GM19395 (cell line): ENCODE results near the gene IGSF21.

ENCODE experiments used
- ATAC-seq: cut with Tn5 transposase; IDR thresholded peaks from one replicate; pipeline ENCODE4 v1.9.1; 2021; ENCODE audit warnings: mild to moderate bottlenecking, moderate library complexity; ENCODE audit not compliant: unreplicated experiment

IGSF21 gene

DNA sequence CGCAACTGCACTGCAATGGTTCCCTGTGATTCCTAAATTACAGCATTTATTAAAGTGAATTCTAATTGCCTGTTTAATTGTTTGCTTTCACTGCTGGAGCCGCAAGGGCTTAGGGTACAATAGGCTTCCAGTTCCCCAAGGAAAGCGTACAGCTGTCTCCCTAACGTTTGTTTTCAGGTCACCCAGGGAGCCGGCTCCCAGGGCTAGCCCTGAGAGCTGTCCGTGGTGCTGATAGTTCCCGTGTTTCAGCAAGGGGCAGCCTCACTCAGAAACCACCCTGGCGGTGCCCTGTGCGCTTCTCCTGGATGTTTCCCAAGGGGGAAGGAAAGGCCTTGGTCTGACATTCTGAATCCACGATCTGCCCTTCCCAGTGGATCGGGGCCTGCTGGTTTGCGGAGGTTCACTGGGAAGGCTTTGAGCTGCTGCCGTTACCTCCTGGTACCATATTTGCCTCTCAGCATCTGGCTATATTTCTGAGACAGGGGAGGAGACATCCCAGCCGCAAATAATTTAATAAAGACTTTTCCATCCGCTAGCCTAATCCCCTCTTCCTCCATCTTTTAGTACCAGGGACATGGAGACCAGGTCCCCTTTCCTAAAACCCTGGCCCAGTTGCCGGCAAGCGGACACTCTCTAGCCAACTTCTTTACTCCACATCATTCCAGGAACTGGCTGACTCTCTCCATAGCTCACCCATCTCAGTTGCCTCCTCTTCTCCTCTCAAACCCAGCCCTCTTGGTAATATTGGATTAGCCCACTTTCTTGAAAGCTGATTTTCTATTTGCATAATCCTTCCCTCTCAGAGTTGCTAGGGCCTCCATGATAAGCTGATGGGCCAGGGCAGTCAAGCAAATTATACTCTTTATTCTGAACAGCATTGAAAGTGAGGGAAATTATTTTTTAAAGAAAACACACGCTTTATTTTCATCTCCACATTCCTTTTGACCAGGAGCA, 149.0 kb downstream of the IGSF21 start:
- ATAC-seq, result no peak

DNA sequence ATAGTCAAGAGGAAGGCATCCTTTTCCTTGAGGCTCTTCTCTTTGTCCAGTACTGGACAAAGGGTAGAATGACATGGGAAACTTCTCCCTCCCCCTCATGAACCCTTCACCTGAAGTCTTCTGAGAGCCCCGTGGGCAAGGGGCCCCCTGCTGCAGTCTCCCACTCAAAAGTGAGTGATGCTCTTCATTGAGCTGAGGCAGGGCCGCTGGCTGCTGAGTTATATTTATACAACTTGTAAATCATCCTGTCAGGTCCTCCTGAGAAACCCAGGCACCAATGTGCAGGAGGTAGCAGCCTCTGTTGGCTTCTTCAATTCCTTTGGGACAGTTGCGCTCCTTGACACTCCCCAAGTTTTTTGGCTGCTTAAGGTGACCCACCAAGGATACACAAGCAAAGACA, 150.2 kb downstream of the IGSF21 start:
- ATAC-seq, result no peak

DNA sequence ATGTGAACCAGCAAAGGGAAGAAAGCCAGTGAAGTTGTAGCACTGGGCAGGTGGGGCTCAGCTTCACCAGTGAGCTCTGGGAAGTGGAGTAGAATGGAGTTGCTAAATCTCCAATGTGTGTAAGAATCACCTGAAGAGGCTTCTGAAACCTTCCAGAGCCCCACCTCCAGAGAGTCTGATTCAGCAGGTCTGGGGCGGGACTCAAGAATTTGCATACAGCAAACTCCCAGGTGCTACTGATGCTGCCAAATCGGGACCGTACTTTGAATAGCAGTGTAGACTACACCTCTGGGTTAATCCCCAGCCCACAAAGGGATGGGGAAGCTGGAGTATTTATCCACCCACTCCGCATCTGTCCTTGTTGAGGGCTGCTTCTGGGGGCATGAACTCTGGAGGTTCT, 154.3 kb downstream of the IGSF21 start:
- ATAC-seq, result no peak

DNA sequence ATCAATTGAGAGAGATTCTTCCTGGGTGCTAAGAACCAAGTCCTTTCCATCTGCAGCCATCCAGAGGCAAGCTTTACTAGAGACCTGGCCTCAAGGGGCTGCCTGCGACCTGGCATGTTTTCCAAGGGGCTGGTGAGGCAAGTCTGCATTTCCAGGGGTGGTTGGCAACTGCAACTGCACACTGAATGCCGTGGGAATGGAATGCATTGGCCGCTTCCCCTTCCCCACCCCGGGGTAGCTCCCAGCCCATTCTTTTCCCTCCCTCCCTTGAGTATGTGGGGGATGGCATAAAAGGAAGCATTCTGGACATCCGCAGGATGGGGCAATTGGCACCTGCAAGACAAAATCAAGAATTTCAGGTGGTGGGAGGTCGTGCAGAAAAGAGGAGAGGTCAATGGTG, 155.1 kb downstream of the IGSF21 start:
- no peak for ATAC-seq

DNA sequence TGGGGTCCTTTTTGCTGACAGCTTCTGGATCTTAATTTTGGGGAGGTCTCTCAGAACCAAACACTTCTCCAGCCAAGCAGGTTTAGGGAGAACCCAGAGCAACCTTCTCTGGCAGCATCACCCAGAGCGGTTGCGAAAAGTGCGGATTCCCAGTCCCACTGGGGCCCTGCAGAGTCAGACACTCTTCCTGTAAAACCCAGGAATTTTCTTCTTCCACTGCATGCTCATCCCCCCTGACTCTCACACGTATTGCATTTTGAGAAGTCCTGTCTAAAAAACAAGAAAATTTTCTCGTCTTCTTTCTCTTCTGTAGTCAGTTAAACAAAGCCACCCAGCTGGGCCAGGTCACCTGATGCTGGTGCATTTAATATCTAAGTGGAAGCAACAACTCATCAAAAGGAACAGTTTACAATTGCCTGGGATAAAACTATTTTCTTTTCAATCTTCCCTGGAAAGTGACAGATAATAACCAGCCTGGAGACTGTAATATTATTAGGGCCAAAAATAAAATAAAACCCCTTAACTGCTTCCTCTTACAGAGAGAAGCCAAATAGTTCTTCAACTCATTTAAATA, 156.0 kb downstream of the IGSF21 start:
- no peak for ATAC-seq

DNA sequence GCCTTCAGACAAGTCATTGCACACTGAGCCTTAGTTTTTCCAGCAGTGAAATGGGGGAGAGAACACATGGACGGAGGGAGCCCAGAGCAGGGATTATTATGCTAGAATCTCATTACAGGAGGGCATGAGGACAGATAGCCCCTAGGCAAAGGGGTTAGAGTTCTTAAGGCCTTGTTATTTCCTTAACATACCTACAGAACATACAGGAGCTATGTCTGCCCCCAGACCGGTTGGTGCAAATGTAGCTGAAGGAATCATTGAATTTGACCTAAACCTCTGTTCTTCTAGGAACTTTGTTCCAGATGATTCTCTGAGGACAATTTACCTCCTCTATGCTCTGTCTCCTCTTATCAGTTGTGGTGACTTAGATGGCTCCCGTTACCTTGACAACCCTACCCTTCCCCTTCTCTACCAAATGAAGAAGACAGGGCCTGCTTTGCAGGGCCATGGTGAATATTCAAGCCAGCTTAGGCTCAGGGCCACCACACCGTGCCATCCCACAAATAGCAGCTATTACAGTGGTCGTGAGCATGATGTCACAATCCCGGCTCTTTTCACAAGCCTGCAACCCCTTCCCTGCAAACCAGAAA, 156.9 kb downstream of the IGSF21 start:
- no peak for ATAC-seq

DNA sequence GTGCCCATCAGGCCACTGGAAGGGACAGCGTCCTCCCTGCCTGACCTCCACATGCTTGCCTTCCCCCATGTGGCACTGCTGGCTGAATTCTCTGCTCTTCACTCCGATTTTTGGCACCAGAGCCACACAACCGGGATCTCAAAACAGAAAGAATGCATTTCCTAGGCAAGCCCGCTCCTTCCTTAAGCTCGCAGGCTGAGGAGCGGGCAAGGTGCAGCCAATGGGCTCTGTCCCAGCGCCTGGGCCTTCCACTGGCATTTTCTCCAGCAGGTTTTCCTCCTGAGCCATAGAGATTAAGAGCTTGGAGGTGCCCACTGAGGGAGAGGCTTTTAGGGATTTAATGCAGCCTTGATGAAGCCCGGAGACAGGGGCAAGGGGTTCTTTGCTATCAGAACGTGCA, 158.0 kb downstream of the IGSF21 start:
- ATAC-seq, result no peak

DNA sequence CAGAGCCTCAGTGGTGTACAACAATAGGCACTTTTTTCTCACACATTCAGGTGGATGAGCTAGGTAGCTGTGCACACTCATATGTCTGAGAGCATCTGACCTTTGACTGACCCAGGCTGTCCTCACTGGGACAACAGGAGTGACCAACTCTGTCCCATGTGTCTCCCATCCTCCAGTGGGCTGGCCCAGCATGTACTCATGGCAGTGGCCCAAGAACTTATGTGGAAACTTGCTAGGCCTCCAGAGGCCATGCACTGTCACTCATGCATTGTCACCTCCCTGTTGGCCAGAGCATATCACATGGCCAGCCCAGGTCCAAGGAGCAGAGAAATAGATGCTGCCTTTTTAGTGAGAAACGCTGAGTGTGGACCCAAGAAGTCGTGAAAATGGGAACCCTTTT, 158.8 kb downstream of the IGSF21 start:
- ATAC-seq, result no peak

DNA sequence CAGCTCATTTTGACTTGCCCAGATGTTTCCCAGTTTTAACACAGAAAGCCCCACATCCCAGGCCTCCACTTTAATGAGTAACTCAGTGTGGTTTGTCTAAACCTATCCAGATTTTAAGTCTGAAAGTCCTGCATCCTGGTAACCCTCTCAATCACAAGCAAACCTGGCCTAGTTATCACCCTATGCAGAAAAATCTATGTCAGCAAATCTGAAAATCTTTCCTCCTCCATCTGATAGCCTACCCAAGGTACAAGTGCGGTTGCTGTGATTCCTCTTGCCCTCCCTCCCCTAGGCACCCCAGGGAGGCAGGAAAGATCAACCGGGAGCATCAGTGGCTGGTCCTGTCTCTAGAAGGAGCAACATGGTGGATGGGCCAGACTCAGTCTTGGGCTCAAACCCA, 163.7 kb downstream of the IGSF21 start:
- no peak for ATAC-seq

DNA sequence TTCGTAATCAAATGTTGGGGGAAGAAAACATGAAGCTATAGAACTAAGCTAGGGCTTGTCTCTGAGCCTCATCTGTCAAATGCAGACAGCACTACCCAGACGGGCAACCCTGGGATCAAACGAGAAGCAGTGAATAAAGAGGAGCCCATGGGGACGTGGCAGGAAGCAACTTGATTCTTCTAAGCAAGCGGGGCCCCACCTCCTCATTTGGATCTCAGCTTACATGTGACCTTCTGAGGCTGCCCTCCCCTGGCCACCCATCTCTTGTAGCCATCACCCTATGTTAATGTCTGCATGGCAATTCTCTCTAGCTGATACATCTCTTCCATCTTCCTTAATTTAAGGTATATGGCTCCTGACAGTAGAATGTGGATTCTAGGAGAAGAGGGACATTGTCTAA, 171.3 kb downstream of the IGSF21 start:
- no peak for ATAC-seq

DNA sequence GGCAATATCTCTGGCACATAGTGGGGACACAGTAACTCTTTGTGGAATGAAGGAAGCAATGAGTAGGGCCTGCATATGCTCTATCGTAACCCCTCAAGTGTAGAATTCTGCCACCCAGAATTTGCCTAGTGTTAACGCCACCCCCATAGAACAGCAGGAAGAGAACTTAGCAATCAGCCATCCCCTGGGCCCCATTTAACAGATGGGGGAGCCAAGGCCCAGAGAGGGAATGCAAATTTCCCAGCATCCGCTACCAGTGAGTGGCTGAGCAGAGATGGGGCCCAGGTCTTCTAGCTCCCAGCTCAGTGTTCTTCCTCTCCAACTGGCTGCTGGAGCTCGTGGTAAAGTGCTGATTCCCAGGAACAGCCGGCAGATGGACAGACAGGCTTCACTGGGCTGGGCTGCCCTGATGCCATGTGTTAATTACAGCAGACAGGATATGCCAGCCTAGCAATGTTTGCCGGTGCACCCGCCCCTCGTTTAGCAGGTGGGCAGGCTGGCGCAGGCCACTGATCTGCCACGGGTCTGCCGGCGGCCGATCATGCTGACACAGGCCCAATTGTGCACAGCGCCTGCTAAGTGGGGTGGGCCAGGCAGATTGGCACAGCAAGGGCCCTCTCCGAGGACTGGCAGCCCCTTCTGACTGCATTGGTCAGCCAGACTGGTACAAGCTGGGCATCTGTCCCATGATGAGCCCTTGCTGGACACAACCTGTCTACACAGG, 171.9 kb downstream of the IGSF21 start:
- no peak for ATAC-seq

DNA sequence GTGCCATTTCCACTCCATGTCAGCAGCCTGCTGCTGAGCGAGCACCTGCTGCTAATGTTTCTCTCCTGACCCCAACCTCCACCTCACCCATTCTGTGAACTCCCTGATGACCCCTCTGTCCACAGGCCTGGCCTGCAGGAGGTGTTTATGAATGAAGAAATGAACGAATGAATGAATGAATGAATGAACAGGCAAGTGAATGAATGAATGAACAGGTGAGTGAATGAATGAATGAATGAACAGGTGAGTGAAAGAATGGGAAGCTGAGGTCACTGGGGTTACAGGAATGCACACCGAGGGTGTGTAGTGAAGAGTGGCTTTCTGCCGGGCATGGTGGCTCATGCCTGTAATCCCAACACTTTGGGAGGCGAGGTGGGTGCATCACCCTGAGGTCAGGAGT, 173.4 kb downstream of the IGSF21 start:
- ATAC-seq, result no peak

DNA sequence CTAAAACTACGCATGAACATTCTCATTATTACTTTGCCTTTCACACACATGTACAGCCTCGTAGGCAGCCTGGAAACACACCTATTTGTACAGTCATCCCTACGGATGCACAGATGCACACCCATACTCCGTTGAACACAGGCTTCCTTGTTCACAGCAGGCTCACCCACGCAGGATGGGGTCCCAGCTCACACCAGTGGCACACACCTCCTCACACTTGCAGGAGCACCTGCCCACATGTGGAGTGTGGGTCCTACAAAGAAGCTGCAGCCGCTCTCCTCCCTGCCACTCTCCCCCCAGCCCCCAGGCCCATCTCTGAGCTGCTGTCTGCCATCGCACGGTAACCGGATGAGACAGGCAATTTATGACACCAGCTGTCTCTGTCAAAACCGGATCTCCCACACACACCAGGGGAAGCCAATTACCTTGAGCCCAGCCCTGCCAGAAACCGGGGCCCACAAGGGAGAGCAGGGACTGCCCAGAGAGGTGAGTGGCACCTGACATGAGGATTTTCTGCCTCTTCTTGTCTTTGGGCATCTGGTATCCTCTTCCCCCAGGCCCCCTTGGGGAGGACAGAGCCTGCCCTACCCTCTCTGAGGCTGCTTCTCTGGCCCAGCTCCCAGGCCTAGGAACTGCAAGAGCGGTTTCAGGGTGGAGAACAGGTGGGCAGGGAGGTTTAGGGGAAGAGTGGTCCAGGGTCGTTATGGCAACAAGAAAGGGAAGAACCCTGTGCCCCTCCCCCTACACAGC, 175.4 kb downstream of the IGSF21 start:
- ATAC-seq, result no peak

DNA sequence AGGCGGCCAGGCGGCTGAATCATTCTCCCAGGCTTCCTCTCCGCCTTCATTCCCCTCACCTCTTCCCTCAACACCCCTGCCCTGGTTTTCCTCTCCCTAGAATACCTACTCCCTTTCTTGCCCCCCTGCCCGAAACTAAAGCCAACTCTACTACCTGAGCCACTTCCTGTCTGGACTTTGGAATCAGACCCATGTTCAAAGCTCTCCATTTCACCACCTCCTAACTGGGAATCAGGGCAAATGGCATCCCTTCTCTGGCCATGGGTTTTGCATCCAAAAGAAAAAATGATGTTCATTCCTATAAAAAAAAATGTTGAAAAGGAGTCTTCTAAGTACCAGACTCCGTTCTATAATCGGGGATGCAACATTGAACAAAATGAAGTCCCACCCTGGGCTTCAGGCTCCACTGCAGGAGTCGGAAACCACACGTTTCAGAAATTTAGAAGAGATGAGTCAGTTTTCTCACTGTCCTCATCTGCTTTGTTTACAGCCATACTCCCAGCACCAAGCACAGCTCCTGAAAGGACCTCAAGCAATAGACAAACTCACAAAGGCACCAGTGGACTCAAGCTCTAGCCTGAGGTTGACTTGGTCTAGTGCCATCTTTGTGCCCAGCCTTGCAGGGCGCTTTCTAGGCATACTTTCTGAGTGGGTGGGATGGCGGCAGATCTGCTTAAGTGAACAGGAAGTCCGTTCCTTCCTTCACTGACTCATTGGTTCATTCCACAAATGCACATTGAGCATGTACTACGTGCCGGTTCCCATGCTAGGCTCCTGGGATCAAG, 176.2 kb downstream of the IGSF21 start:
- ATAC-seq, result no peak

DNA sequence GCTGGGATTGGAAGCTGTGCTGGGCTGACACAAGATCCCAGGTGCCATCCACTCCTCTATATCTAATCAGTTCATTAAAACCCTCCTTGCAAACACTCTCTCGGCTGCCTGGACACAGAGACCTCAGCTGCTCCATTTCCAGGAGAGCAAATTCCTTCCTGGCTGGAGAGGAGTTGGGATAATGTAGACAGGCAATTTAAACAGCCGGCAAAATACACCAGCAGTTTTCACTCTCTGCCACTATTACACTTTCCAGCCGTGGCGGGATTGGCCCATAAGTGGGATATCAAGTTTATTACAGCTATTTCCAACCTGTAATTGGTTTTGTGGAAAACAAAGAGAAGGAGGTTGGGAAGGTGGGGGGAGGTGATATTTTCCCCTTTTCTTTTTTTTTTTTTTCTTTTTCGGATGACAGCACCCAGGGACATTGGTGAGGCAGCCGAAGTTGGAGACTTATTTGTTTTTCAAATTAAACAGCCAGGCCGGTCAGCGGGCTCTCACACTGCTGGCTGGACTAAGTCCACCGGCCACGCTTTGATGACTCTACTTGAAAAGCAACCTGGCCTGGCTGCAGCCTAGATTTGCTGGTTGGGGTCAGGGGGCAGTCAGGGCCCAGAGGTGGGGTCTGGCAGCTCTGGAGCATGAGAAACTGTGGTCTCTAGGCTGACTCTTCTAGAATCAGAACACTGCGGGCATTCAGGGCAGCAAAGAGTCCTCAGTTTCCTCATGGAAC, 177.4 kb downstream of the IGSF21 start:
- ATAC-seq, result no peak

DNA sequence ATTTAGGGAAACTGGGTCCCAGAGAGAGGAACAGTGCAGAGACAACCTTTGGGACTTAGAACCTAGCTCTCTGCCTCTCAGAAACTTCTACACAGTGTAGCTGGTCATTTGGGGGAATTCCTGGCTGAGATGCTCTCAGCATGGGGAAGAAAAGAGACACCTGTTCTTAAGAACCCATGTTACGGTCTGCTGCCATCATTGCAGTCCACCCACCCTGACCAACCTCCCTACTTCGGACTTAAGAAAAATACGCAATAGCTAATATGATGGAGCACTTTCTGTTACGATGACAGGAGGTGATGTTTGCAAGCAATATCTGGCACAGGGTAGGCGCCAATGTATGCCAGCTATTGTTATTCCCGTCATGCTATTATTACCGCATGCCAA, 177.9 kb downstream of the IGSF21 start:
- ATAC-seq, result no peak

DNA sequence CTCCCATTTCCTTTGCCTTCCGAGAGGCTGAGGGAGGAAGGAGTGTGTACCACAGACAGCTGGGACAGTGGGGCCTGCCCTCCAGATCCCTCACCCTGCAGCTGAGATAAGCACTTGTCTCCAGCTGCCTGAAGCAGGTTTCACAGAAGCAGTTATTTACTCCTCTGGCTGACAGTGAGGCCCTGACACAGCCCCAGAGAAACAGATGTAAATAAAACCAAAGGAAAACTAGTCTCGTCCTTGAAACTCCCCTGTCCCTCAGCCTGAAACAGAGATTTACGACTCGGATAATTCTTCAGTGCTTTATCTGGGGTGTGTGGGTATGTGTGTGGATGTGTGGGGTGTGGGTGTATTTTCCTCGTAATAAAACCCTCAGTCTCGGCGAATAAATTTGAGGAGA, 181.1 kb downstream of the IGSF21 start:
- ATAC-seq, result no peak

DNA sequence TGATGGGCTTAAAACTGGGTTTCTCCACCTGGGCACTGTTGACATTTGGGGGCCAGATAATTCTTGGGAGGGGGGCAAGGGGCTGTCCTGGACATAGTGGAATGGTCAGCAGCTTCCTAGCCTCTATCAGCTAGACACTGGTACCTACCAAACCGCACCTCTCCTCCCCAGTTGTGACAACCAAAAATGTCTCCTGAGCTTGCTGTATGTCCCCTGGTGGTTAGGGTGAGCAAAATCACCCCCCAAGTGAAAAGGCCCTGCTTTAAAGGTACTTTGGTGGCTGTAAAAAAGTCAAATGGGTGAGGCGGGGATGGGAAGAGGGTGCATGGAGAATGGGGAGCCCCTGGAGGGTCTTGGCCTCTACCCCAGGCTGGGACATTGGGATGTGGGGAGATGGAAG, 182.0 kb downstream of the IGSF21 start:
- ATAC-seq, result no peak

DNA sequence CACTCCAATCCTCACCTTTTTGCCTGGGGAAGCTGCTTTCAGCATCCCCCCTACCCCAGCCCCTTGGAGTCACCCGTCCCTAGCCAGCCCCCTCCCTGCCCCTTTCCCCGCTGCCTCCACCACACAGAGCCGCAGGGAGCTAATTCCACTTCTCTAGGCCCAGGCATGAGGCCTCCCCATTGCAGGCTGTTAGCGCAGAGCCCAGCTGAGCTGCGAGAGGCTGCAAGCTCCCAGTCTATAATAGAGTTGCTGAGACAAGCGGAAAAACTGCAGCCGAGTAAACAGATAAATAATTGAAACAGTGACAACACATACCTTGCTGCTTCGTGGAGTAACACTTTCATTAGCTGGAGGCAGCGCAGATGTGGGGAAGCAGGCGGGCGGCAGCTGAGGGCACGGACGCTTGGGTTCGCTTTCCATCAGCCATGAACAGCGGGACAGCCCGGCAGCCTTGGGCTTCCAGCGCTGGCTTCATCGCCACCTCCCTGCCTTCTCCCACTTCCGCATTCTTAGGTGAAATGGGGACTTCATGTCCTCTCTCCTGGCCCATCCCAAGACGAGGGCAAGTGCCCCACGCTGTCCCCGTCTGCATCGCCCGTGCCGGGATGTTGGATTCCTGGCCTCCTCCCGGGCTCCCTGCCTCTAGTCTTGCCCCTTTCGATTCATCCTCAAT, 183.3 kb downstream of the IGSF21 start:
- no peak for ATAC-seq
